H1 (cell line): ENCODE data around the gene TYRP1. TPM values are rescaled to one million over a fixed set of nuclear protein-coding genes. Genes with fewer than 3 reads are reported as not detected.

ENCODE experiments used
- CTCF ChIA-PET: fragments of 300-600 bp; sonication (Branson Sonifier 250); formaldehyde crosslinking; loops from one replicate; lab custom pipeline; 2021; ENCODE audit not compliant: partially characterized antibody; lab: Charles Lee
- POLR2A ChIA-PET: fragments of 300-600 bp; sonication (Branson Sonifier 250); formaldehyde crosslinking; loops from one replicate; lab custom pipeline; 2021; ENCODE audit warnings: inconsistent platforms; ENCODE audit not compliant: partially characterized antibody; lab: Charles Lee
- DNase-seq, 2 experiments: peaks; one replicate each; pipeline versions ENCODE4 v3.0.0 to v3.0.0-alpha.2; 2010 to 2022; ENCODE audit warnings: low spot score in 2 of 2, low read depth in 1 of 2, mixed read lengths in 1 of 2
- FAIRE-seq: peaks from 2 replicates; lab custom pipeline; 2011; peaks lifted over from hg19 to GRCh38; lab: Jason Lieb, UNC
- H2AFZ ChIP-seq: 2 replicates; pipeline ENCODE4 v1.8.1; 2012; ENCODE audit warnings: low read length, inconsistent platforms
- H2AK5ac ChIP-seq: 2 replicates; pipeline ENCODE4 v1.6.1; 2013; ENCODE audit warnings: low read depth, low read length
- H2BK120ac ChIP-seq: replicated peaks from 2 replicates; pipeline ENCODE3; 2013; ENCODE audit warnings: low read depth, low read length, inconsistent platforms
- H2BK12ac ChIP-seq: 2 replicates; pipeline ENCODE4 v1.6.1; 2013; ENCODE audit warnings: low read depth, low read length
- H2BK15ac ChIP-seq: 2 replicates; pipeline ENCODE4 v1.6.1; 2013; ENCODE audit warnings: low read length
- H2BK20ac ChIP-seq: 2 replicates; pipeline ENCODE4 v1.6.1; 2013; ENCODE audit warnings: low read length
- H2BK5ac ChIP-seq: 2 replicates; pipeline ENCODE4 v1.6.1; 2013; ENCODE audit warnings: low read depth, low read length
- H3K14ac ChIP-seq: 2 replicates; pipeline ENCODE4 v1.6.1; 2013; ENCODE audit warnings: inconsistent platforms; ENCODE audit not compliant: insufficient read length
- H3K18ac ChIP-seq: 2 replicates; pipeline ENCODE4 v1.6.1; 2013; ENCODE audit warnings: low read length; ENCODE audit errors: extremely low read depth
- H3K23ac ChIP-seq: 2 replicates; pipeline ENCODE4 v1.6.1; 2013; ENCODE audit warnings: inconsistent platforms; ENCODE audit not compliant: insufficient read length
- H3K23me2 ChIP-seq: 2 replicates; pipeline ENCODE4 v1.6.1; 2013; ENCODE audit warnings: low read depth, low read length
- H3K27ac ChIP-seq: 2 replicates; pipeline ENCODE4 v1.6.1; 2011; ENCODE audit warnings: low read depth, low read length, inconsistent platforms
- H3K27me3 ChIP-seq, 4 experiments: replicated peaks in 1 of 4; 1 replicate in 1 of 4; 2 replicates in 3 of 4; pipeline versions ENCODE4 v1.6.1 to v1.8.1; 2011 to 2013; ENCODE audit warnings: low read length in 3 of 4, mild to moderate bottlenecking in 3 of 4, inconsistent platforms in 2 of 4, mixed read lengths in 2 of 4, moderate library complexity in 1 of 4; ENCODE audit not compliant: control insufficient read depth in 3 of 4, insufficient read depth in 3 of 4; ENCODE audit errors: extremely low read depth in 1 of 4
- H3K36me3 ChIP-seq, 4 experiments: 2 replicates each; pipeline versions ENCODE4 v1.6.1 to v1.8.1; 2011 to 2013; ENCODE audit warnings: mild to moderate bottlenecking in 4 of 4, low read length in 3 of 4, moderate library complexity in 2 of 4, control low read depth in 1 of 4, inconsistent platforms in 1 of 4; ENCODE audit not compliant: insufficient read depth in 4 of 4, control insufficient read depth in 2 of 4
- H3K4ac ChIP-seq: replicated peaks from 2 replicates; pipeline ENCODE3; 2013; ENCODE audit warnings: low read length, low read depth, mixed read lengths, inconsistent platforms; ENCODE audit not compliant: insufficient read length
- H3K4me1 ChIP-seq, 4 experiments: replicated peaks in 1 of 4; 1 replicate in 1 of 4; 2 replicates in 3 of 4; pipeline versions ENCODE4 v1.6.1 to v1.8.1; 2011 to 2013; ENCODE audit warnings: low read length in 3 of 4, inconsistent platforms in 2 of 4, mixed read lengths in 1 of 4; ENCODE audit not compliant: insufficient read depth in 4 of 4, control insufficient read depth in 3 of 4
- H3K4me2 ChIP-seq, 2 experiments: 2 replicates each; pipeline versions ENCODE4 v1.6.1 to v1.8.1; 2011 to 2013; ENCODE audit warnings: low read depth in 2 of 2, low read length in 2 of 2, control low read depth in 1 of 2, inconsistent platforms in 1 of 2, mild to moderate bottlenecking in 1 of 2; ENCODE audit not compliant: insufficient read depth in 1 of 2
- H3K4me3 ChIP-seq, 4 experiments: fragments of 200-600, 300-600 bp in 1 of 4; sonication (generic), shearing (Covaris generic), sonication (Bioruptor Twin) in 1 of 4; 2 replicates each; pipeline versions ENCODE4 v1.5.1 to v1.8.1; 2011 to 2016; ENCODE audit warnings: low read length in 4 of 4, low read depth in 3 of 4, control low read depth in 2 of 4, inconsistent platforms in 2 of 4, mild to moderate bottlenecking in 2 of 4, mixed read lengths in 1 of 4, moderate library complexity in 1 of 4; ENCODE audit not compliant: insufficient read depth in 2 of 4; ENCODE audit errors: extremely low read depth in 1 of 4
- H3K56ac ChIP-seq: replicated peaks from 2 replicates; pipeline ENCODE3; 2013; ENCODE audit warnings: low read depth, mild to moderate bottlenecking, mixed read lengths, low read length, inconsistent platforms; ENCODE audit not compliant: insufficient read length
- H3K79me1 ChIP-seq: 2 replicates; pipeline ENCODE4 v1.6.1; 2013; ENCODE audit warnings: low read depth, low read length, control low read depth
- H3K79me2 ChIP-seq, 2 experiments: 2 replicates each; pipeline versions ENCODE4 v1.6.1 to v1.8.1; 2012 to 2013; ENCODE audit warnings: low read length in 2 of 2, mild to moderate bottlenecking in 2 of 2, inconsistent platforms in 1 of 2; ENCODE audit not compliant: insufficient read depth in 2 of 2, control insufficient read depth in 1 of 2
- H3K9ac ChIP-seq, 4 experiments: replicated peaks in 1 of 4; 1 replicate in 1 of 4; 2 replicates in 3 of 4; pipeline versions ENCODE4 v1.6.1 to v1.8.1; 2011 to 2013; ENCODE audit warnings: low read depth in 3 of 4, low read length in 3 of 4, control low read depth in 2 of 4, mild to moderate bottlenecking in 2 of 4, moderate library complexity in 2 of 4, inconsistent platforms in 1 of 4; ENCODE audit errors: extremely low read depth in 1 of 4
- H3K9me3 ChIP-seq, 2 experiments: 2 replicates each; pipeline versions ENCODE4 v1.6.1 to v1.8.1; 2012 to 2013; ENCODE audit warnings: mild to moderate bottlenecking in 2 of 2, moderate library complexity in 2 of 2, control low read depth in 1 of 2, inconsistent platforms in 1 of 2, low read depth in 1 of 2, low read length in 1 of 2, mixed read lengths in 1 of 2; ENCODE audit not compliant: insufficient read depth in 2 of 2
- H4K20me1 ChIP-seq, 2 experiments: replicated peaks in 1 of 2; 2 replicates each; pipeline versions ENCODE3 to v1.8.1; 2011 to 2013; ENCODE audit warnings: inconsistent platforms in 2 of 2, low read length in 2 of 2, mild to moderate bottlenecking in 1 of 2; ENCODE audit not compliant: insufficient read depth in 2 of 2, control insufficient read depth in 1 of 2
- H4K5ac ChIP-seq: 2 replicates; pipeline ENCODE4 v1.6.1; 2013; ENCODE audit warnings: low read length, low read depth, mixed read lengths, inconsistent platforms; ENCODE audit not compliant: insufficient read length
- H4K8ac ChIP-seq: 2 replicates; pipeline ENCODE4 v1.8.0; 2013; ENCODE audit warnings: mild to moderate bottlenecking, moderate library complexity, low read length, inconsistent platforms; ENCODE audit not compliant: insufficient read depth; ENCODE audit errors: extremely low read depth
- H4K91ac ChIP-seq: replicated peaks from 2 replicates; pipeline ENCODE3; 2013; ENCODE audit warnings: low read length, mixed read lengths, inconsistent platforms; ENCODE audit not compliant: insufficient read length
- CHD2 ChIP-seq: IDR thresholded peaks from 2 replicates; pipeline ENCODE4 v1.6.1; 2012; ENCODE audit warnings: low read length, improper control_type of control experiment
- EGR1 ChIP-seq: IDR thresholded peaks from 2 replicates; pipeline ENCODE4 v1.6.1; 2011; ENCODE audit warnings: low read depth, low read length, borderline replicate concordance
- RXRA ChIP-seq: IDR thresholded peaks from 2 replicates; pipeline ENCODE4 v1.6.1; 2011; ENCODE audit warnings: low read depth, mild to moderate bottlenecking, low read length, moderate library complexity; ENCODE audit not compliant: insufficient read depth
- WGBS, 2 experiments: shearing (Covaris generic) in 1 of 2; methylation state at CpG; one replicate each; pipeline versions ENCODE4 v1.1.6 to v1.1.7; 2013 to 2015; ENCODE audit warnings: low lambda C conversion rate in 2 of 2, mixed read lengths in 2 of 2, inconsistent platforms in 1 of 2, low coverage in 1 of 2, missing lambda C conversion rate in 1 of 2; ENCODE audit not compliant: insufficient replicate concordance in 2 of 2, insufficient coverage in 1 of 2, insufficient read length in 1 of 2; ENCODE audit errors: extremely low coverage in 1 of 2, missing lambda C conversion rate in 1 of 2; 5-methylcytosine and 5-hydroxymethylcytosine counted together
- polyA plus RNA-seq, 7 experiments: library from polyadenylated mRNA; depleted of rRNA in 3 of 7; stranded (reverse) in 5 of 7; unstranded in 2 of 7; fragments of >200 nt in 5 of 7; fragments of 200-250 nt in 2 of 7; gene quantifications; 1 replicate in 5 of 7; 2 replicates in 1 of 7; 4 replicates in 1 of 7; pipeline versions ENCODE4 v1.2.1 to v1.2.3, GENCODE V29; 2011 to 2013; ENCODE audit warnings: missing spikeins in 2 of 7, mixed read lengths in 2 of 7
- total RNA-seq: library from RNA; stranded (reverse); fragmentation: NEBNext Ultra II Directional; extraction: Animal tissue kit (Norgen Biotek cat#: 25700); gene quantifications from 2 replicates; pipeline ENCODE4 v1.2.1, GENCODE V29; 2021

TYRP1 gene
- total and polyA plus RNA-seq, 2 of the 8 experiments (the other 6 are each of a cell fraction or from before 2014, with no cell fraction given), result 0.15 TPM; not detected in 1

DNA sequence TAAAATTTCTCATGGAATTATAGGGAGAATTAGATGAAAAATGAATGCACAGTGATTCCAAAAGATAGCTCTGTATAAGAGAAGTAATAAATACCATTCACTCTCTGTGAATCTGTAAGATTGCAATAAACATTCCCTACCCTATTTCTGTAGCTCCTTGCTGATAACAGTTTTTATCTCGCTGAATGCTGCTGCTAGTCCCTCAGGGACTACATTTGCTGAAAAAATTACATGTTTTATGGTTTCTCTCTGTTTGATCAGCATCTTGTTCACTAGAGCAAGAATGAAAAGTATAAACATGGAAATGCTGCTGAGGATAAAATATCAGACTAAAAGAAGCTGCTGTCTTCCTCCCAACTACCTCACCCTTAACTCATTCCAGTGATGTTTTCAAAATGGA is 44.3 kb upstream of the TYRP1 start:
- ChIA-PET POLR2A (no interaction called here), CTCF (interaction anchor here (0.8 to 1.5 kb wide), 3 partner anchors 8 to 93 kb away, joined by 3 to 4 read pairs (median 4); no protein-coding TSS in a partner anchor)
- H2AFZ ChIP-seq, result no peak overlapping the region
- H2BK120ac ChIP-seq, result no peak overlapping the region
- H2BK20ac ChIP-seq, result no peak overlapping the region
- no peak overlapping the region for H2BK15ac ChIP-seq
- H3K36me3 ChIP-seq, result no peaks in the 10 kb centered on the region
- no peak overlapping the region for H3K18ac ChIP-seq
- H4K91ac ChIP-seq, result no peak overlapping the region
- WGBS, 2 experiments, result 94% methylated on average over 1 of the region's 1 CpG; no CpG with 5 or more reads in 1 of the 2 experiments
- no peaks in the 10 kb centered on the region for H3K27me3 ChIP-seq
- H3K14ac ChIP-seq, result no peak overlapping the region
- DNase-seq (no peak), FAIRE-seq (no peak)
- H3K4me1 ChIP-seq, result no peaks in the 10 kb centered on the region
- no peak overlapping the region for H2AK5ac ChIP-seq
- no peak overlapping the region for H3K56ac ChIP-seq
- no peak overlapping the region for H3K4ac ChIP-seq
- H4K20me1 ChIP-seq, result no peaks in the 10 kb centered on the region
- no peak overlapping the region for H3K23ac ChIP-seq
- no peaks in the 10 kb centered on the region for H3K9me3 ChIP-seq
- no peak overlapping the region for H3K4me2 ChIP-seq
- H3K79me1 ChIP-seq, result no peaks in the 10 kb centered on the region
- no peak overlapping the region for H3K9ac ChIP-seq
- H2BK5ac ChIP-seq, result no peak overlapping the region
- no peak overlapping the region for H4K5ac ChIP-seq
- H2BK12ac ChIP-seq, result no peak overlapping the region
- H3K23me2 ChIP-seq, result no peaks in the 10 kb centered on the region
- H4K8ac ChIP-seq, result no peak overlapping the region
- no peak overlapping the region for H3K27ac ChIP-seq
- no peak overlapping the region for H3K4me3 ChIP-seq
- no peaks in the 10 kb centered on the region for H3K79me2 ChIP-seq
- TF ChIP-seq EGR1 (no peak), CHD2 (no peak), RXRA (no peak)
